Upper lobe of left lung (tissue), 6 donors: ENCODE measurements around the gene ZNF282. TPM values are rescaled to one million over a fixed set of nuclear protein-coding genes. Genes with fewer than 3 reads are reported as not detected.

Source experiments
- ATAC-seq, 2 donors: fragments of 200-7000 bp; cut with Tn5 transposase; one replicate each; pipeline ENCODE4 v1.9.1; 2022; ENCODE audit warnings: mild to moderate bottlenecking in 2 of 2, moderate library complexity in 2 of 2; ENCODE audit not compliant: low FRiP score in 2 of 2
- DNase-seq, 2 donors: peaks; one replicate each; pipeline ENCODE4 v3.0.0-alpha.2; 2019 to 2020
- H3K27ac ChIP-seq, 4 donors: fragments of 200-600 bp; sonication (generic); one replicate each; pipeline ENCODE4 v1.5.1; 2016 to 2019
- H3K27me3 ChIP-seq, 4 donors: fragments of 200-600 bp; sonication (generic); one replicate each; pipeline ENCODE4 v1.5.1; 2017 to 2019
- H3K36me3 ChIP-seq, 4 donors: fragments of 200-600 bp; sonication (generic); one replicate each; pipeline ENCODE4 v1.5.1; 2016 to 2019
- H3K4me1 ChIP-seq, 4 donors: fragments of 200-600 bp; sonication (generic); one replicate each; pipeline ENCODE4 v1.5.1; 2018 to 2019
- H3K4me3 ChIP-seq, 4 donors: fragments of 200-600 bp; sonication (generic); one replicate each; pipeline ENCODE4 v1.5.1; 2017 to 2019; ENCODE audit warnings: mild to moderate bottlenecking in 2 of 4, moderate library complexity in 1 of 4
- H3K9me3 ChIP-seq, 4 donors: fragments of 200-600 bp; sonication (generic); one replicate each; pipeline ENCODE4 v1.5.1; 2018 to 2019
- CTCF ChIP-seq, 6 experiments: fragments of 450-650 bp in 4 of 6; fragments of 200-600 bp in 2 of 6; sonication (generic) in 2 of 6; IDR thresholded peaks; one replicate each; pipeline ENCODE4 v1.5.1; 2016 to 2019; ENCODE audit warnings: antibody characterized with exemption in 6 of 6
- EP300 ChIP-seq, 4 donors: sonication (generic); formaldehyde crosslinking; IDR thresholded peaks; one replicate each; pipeline ENCODE4 v1.5.1; 2017; ENCODE audit warnings: antibody characterized with exemption in 4 of 4, control low read depth in 2 of 4
- POLR2A ChIP-seq, 4 donors: fragments of 450-650 bp; IDR thresholded peaks; one replicate each; pipeline ENCODE4 v1.5.1; 2016 to 2017; ENCODE audit warnings: antibody characterized with exemption in 4 of 4, mild to moderate bottlenecking in 2 of 4
- POLR2AphosphoS5 ChIP-seq, 2 donors: sonication (generic); formaldehyde crosslinking; IDR thresholded peaks; one replicate each; pipeline ENCODE4 v1.5.1; 2017; ENCODE audit warnings: antibody characterized with exemption in 2 of 2
- WGBS, 2 donors: methylation state at CpG; one replicate each; pipeline ENCODE4 v1.1.5; 2017 to 2018; 5-methylcytosine and 5-hydroxymethylcytosine counted together
- total RNA-seq, 6 donors: library from RNA; depleted of rRNA in 4 of 6; stranded (reverse); fragments of >200 nt in 4 of 6; gene quantifications; one replicate each; pipeline versions ENCODE4 v1.1.0 to v1.2.1, GENCODE V29; 2016 to 2021
- donor health status: DM: no; HTN: no; CAD: no; lungs with moderate emphysema.
- donor health status: DM: no; HTN: yes; CAD: no; lungs with severe emphysema.

Gene ZNF282
- total RNA-seq, 6 donors from 2014 or later, result 20.7 to 35.6 (median 26.7) TPM

DNA sequence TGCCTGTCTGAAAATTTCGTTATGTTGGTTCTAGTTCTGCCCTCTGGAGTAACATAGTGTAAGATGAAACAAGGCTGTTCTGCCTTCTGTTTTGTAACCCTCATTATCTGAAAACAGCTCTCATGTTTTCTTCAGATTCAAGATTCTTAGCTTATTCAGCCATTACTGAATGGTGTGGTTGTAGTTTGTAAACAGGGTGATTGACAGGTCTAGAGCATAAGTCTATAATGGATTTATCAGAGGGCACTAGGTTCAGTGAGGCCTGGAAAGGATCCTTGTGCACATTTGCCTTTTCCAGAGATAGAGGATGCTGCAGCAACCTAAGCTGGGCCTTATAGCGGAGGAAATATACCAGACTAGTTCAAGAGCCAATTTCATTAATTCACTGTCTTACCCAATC, 42.0 kb upstream of the ZNF282 start:
- 94 to 96% methylated on average over 2 of the region's 2 CpGs for WGBS, 2 donors
- ATAC-seq, result no peak

DNA sequence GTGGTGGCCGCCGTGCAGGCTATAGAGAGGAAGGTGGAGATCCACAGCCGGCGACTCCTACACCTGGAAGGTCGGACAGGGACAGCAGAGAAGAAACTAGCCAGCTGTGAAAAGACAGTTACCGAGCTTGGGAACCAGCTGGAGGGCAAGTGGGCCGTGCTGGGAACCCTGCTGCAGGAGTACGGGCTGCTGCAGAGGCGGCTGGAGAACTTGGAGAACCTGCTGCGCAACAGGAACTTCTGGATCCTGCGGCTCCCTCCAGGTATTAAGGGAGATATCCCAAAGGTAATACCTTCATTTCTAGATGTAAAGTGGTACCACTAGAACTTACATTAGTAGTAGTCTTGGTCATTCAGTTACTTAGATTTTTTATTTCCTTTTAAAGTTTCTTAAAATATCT, 41.3 kb upstream of the ZNF282 start:
- no peak overlapping the region for H3K27ac ChIP-seq
- WGBS, 2 donors, result 87 to 95% methylated on average over 11 of the region's 11 CpGs
- no peak overlapping the region for H3K4me3 ChIP-seq
- TF ChIP-seq EP300 (IDR thresholded peaks at IDR 0.05) (no peak), POLR2AphosphoS5 (IDR thresholded peaks at IDR 0.05) (no peak), CTCF (IDR thresholded peaks at IDR 0.05) (no peak), POLR2A (IDR thresholded peaks at IDR 0.05) (no peak)
- no peak for ATAC-seq
- DNase-seq, result no peak
- H3K4me1 ChIP-seq, result peaks cover 5 to 10% (median 8%) of the 10 kb centered on the region in 4 donors
- no peaks in the 10 kb centered on the region for H3K27me3 ChIP-seq
- no peaks in the 10 kb centered on the region for H3K9me3 ChIP-seq
- H3K36me3 ChIP-seq, result peaks cover 9 to 35% (median 25%) of the 10 kb centered on the region in 4 donors

More for the DNA sequence above, 42.0 kb upstream of the ZNF282 start:
- TF ChIP-seq EP300 (IDR thresholded peaks at IDR 0.05) (no peak), POLR2AphosphoS5 (IDR thresholded peaks at IDR 0.05) (no peak), CTCF (IDR thresholded peaks at IDR 0.05) (no peak), POLR2A (IDR thresholded peaks at IDR 0.05) (no peak)
- Histone ChIP-seq H3K4me3 (no peak overlapping the region), H3K9me3 (no peaks in the 10 kb centered on the region), H3K27me3 (no peaks in the 10 kb centered on the region), H3K4me1 (peaks cover 12 to 17% (median 15%) of the 10 kb centered on the region in 4 donors), H3K27ac (no peak overlapping the region), H3K36me3 (peaks cover 9 to 35% (median 25%) of the 10 kb centered on the region in 4 donors)
- DNase-seq, result no peak

- DNase-seq (no peak), ATAC-seq (no peak)
- Histone ChIP-seq H3K9me3 (no peaks in the 10 kb centered on the region), H3K36me3 (peaks cover 9 to 35% (median 25%) of the 10 kb centered on the region in 4 donors), H3K4me3 (no peak overlapping the region), H3K4me1 (peaks cover 0 to 10% (median 3%) of the 10 kb centered on the region in 4 donors), H3K27me3 (no peaks in the 10 kb centered on the region), H3K27ac (no peak overlapping the region)
- TF ChIP-seq POLR2A (IDR thresholded peaks at IDR 0.05), result no peak
- TF ChIP-seq POLR2AphosphoS5 (IDR thresholded peaks at IDR 0.05), result no peak
- no peak for TF ChIP-seq EP300 (IDR thresholded peaks at IDR 0.05)
- TF ChIP-seq CTCF (IDR thresholded peaks at IDR 0.05), result no peak
- 85 to 87% methylated on average over 6 of the region's 6 CpGs for WGBS, 2 donors
Observed at GRCh38 chr7:149156898-149157297, 38.4 kb upstream of the ZNF282 start.

DNA sequence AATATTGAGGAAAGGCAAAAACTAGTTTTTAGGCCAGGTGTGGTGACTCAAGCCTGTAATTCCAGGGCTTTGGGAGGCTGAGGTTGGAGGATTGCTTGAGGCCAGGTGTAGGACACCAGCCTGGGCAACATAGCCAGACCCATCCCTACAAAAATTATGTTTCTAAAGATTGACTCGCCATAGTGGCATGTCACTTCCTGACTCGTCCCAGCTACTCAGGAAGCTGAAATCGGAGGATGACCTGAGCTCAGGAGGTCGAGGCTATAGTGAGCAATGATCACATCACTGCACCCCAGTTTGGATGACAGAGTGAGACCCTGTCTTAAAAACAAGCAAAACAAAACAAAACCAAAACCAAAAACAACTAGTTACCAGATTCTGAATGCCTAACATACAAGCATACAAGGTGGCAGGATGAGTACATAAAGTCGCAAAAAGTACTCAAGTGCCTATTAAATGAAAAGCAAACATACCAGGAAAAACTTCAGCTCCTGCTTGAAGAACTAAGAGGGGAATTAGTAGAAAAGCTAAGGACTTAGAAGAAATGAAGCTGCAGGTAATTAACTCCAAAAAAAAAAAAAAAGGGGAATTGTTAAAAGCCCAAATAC, 34.0 kb upstream of the ZNF282 start:
- peak overlapping the region in 2 of 4 donors; percentile 58 to 59 for H3K27ac ChIP-seq
- H3K36me3 ChIP-seq, result peaks cover 3 to 40% (median 19%) of the 10 kb centered on the region in 4 donors
- DNase-seq (no peak), ATAC-seq (peak in 1 of 2 donors; percentile 62)
- peak overlapping the region in 2 of 4 donors; percentile 20 for H3K4me3 ChIP-seq
- peaks cover 0 to 12% (median 3%) of the 10 kb centered on the region in 4 donors for H3K4me1 ChIP-seq
- TF ChIP-seq POLR2AphosphoS5 (IDR thresholded peaks at IDR 0.05) (no peak), POLR2A (IDR thresholded peaks at IDR 0.05) (no peak), EP300 (IDR thresholded peaks at IDR 0.05) (no peak), CTCF (IDR thresholded peaks at IDR 0.05) (no peak)
- H3K27me3 ChIP-seq, result no peaks in the 10 kb centered on the region
- no peaks in the 10 kb centered on the region for H3K9me3 ChIP-seq
- 45 to 46% methylated on average over 5 of the region's 5 CpGs for WGBS, 2 donors

GRCh38 chr7:149166142-149166541, 29.2 kb upstream of the ZNF282 start:
- WGBS, 2 donors, result 40 to 84% methylated on average over 1 of the region's 1 CpG

More at GRCh38 chr7:149166142-149166541, 29.2 kb upstream of the ZNF282 start:
- Histone ChIP-seq H3K36me3 (peaks cover 17 to 78% (median 50%) of the 10 kb centered on the region in 4 donors), H3K4me3 (no peak overlapping the region), H3K9me3 (no peaks in the 10 kb centered on the region), H3K27me3 (no peaks in the 10 kb centered on the region), H3K27ac (no peak overlapping the region), H3K4me1 (peaks cover 0 to 4% (median under 1%) of the 10 kb centered on the region in 4 donors)
- TF ChIP-seq CTCF (IDR thresholded peaks at IDR 0.05) (no peak), POLR2A (IDR thresholded peaks at IDR 0.05) (no peak), POLR2AphosphoS5 (IDR thresholded peaks at IDR 0.05) (no peak)
- no peak for ATAC-seq
- DNase-seq, result no peak
